SU-DHL-6 (cell line): Measurements from ENCODE around the gene FNIP2.

ENCODE experiments used
- H2AFZ ChIP-seq: fragments of 200-600 bp; sonication (generic); 2 replicates; pipeline ENCODE4 v1.6.1; 2014; ENCODE audit warnings: low read depth, mild to moderate bottlenecking, moderate library complexity, mixed read lengths, antibody characterized with exemption, low read length; ENCODE audit not compliant: severe bottlenecking
- H3F3A ChIP-seq: fragments of 200-600 bp; shearing (Covaris generic); 2 replicates; pipeline ENCODE4 v1.6.0; 2016; ENCODE audit warnings: antibody characterized with exemption, mild to moderate bottlenecking; ENCODE audit not compliant: insufficient read depth
- H3K27ac ChIP-seq: fragments of 200-600 bp; sonication (generic); 2 replicates; pipeline ENCODE4 v1.5.1; 2016; ENCODE audit warnings: low read depth, mild to moderate bottlenecking, low read length, moderate library complexity, mixed read lengths
- H3K27me3 ChIP-seq: fragments of 200-600 bp; sonication (generic), shearing (Covaris generic); 2 replicates; pipeline ENCODE4 v1.6.0; 2014; ENCODE audit warnings: mild to moderate bottlenecking, low read length
- H3K36me3 ChIP-seq: fragments of 200-600 bp; sonication (generic); 2 replicates; pipeline ENCODE4 v1.6.1; 2014; ENCODE audit warnings: mild to moderate bottlenecking, low read length, mixed read lengths
- H3K4me2 ChIP-seq: fragments of 300-600, 200-600 bp; shearing (Covaris generic), sonication (generic); 2 replicates; pipeline ENCODE4 v1.6.0; 2014; ENCODE audit warnings: low read length, low read depth, mild to moderate bottlenecking; ENCODE audit not compliant: poor library complexity, severe bottlenecking
- H3K4me3 ChIP-seq: fragments of 200-600 bp; sonication (generic); 2 replicates; pipeline ENCODE4 v1.5.1; 2014; ENCODE audit warnings: antibody characterized with exemption, low read length, mild to moderate bottlenecking, mixed read lengths; ENCODE audit not compliant: insufficient read depth, poor library complexity, severe bottlenecking
- H3K79me2 ChIP-seq: fragments of 200-600 bp; sonication (generic); 2 replicates; pipeline ENCODE4 v1.6.1; 2014; ENCODE audit warnings: mild to moderate bottlenecking, low read length, moderate library complexity; ENCODE audit not compliant: insufficient read depth
- H3K9ac ChIP-seq: fragments of 200-600 bp; sonication (generic); 2 replicates; pipeline ENCODE4 v1.7.0; 2014; ENCODE audit warnings: mild to moderate bottlenecking, low read length
- H3K9me2 ChIP-seq: fragments of 200-600 bp; sonication (generic); replicated peaks from 2 replicates; pipeline ENCODE4 v1.6.1; 2014; ENCODE audit warnings: low read length; ENCODE audit not compliant: insufficient read depth
- H3K9me3 ChIP-seq: fragments of 200-600 bp; sonication (generic); 2 replicates; pipeline ENCODE4 v1.6.1; 2014; ENCODE audit warnings: low read length, mixed read lengths; ENCODE audit not compliant: insufficient read depth
- H4K20me1 ChIP-seq: fragments of 200-600 bp; sonication (generic); 2 replicates; pipeline ENCODE4 v1.6.1; 2014; ENCODE audit warnings: low read depth, mild to moderate bottlenecking, antibody characterized with exemption, low read length, moderate library complexity, mixed read lengths
- CTCF ChIP-seq: fragments of 200-600 bp; sonication (generic); IDR thresholded peaks from one replicate; pipeline ENCODE4 v1.5.1; 2017; ENCODE audit warnings: antibody characterized with exemption, mild to moderate bottlenecking, low read length, moderate library complexity; ENCODE audit not compliant: insufficient read depth, poor library complexity, severe bottlenecking
- EZH2phosphoT487 ChIP-seq: fragments of 200-600 bp; sonication (generic), shearing (Covaris generic); conservative IDR thresholded peaks from 2 replicates; pipeline ENCODE4 v1.6.1; 2018; ENCODE audit warnings: mild to moderate bottlenecking, antibody characterized with exemption, low read length, moderate library complexity, mixed read lengths

FNIP2 gene

GRCh38 chr4:158836828-158837449, 68.1 kb downstream of the FNIP2 start:
- Histone ChIP-seq H3K36me3 (no peaks in the 10 kb centered on the region), H2AFZ (no peak overlapping the region), H3K9me2 (no peaks in the 10 kb centered on the region), H3K4me3 (no peak overlapping the region), H3K27ac (no peak overlapping the region), H3K9me3 (no peaks in the 10 kb centered on the region), H3K4me2 (no peak overlapping the region), H3K79me2 (no peaks in the 10 kb centered on the region), H3K9ac (no peak overlapping the region), H3F3A (no peaks in the 10 kb centered on the region), H4K20me1 (no peaks in the 10 kb centered on the region), H3K27me3 (no peaks in the 10 kb centered on the region)
- TF ChIP-seq CTCF (no peak), EZH2phosphoT487 (no peak)

GRCh38 chr4:158837527-158838141, 68.8 kb downstream of the FNIP2 start:
- Histone ChIP-seq H4K20me1 (no peaks in the 10 kb centered on the region), H3K36me3 (no peaks in the 10 kb centered on the region), H3K4me2 (no peak overlapping the region), H3K4me3 (no peak overlapping the region), H3K9me2 (no peaks in the 10 kb centered on the region), H3K9ac (no peak overlapping the region), H3K79me2 (no peaks in the 10 kb centered on the region), H3F3A (no peaks in the 10 kb centered on the region), H3K9me3 (no peaks in the 10 kb centered on the region), H2AFZ (no peak overlapping the region), H3K27me3 (no peaks in the 10 kb centered on the region), H3K27ac (no peak overlapping the region)
- TF ChIP-seq EZH2phosphoT487 (no peak), CTCF (no peak)

- H4K20me1 ChIP-seq, result no peaks in the 10 kb centered on the region
- no peaks in the 10 kb centered on the region for H3K79me2 ChIP-seq
- no peaks in the 10 kb centered on the region for H3K9me2 ChIP-seq
- no peaks in the 10 kb centered on the region for H3K27me3 ChIP-seq
- H3K36me3 ChIP-seq, result no peaks in the 10 kb centered on the region
- no peaks in the 10 kb centered on the region for H3F3A ChIP-seq
- no peak overlapping the region for H3K27ac ChIP-seq
- H3K9me3 ChIP-seq, result no peaks in the 10 kb centered on the region
- TF ChIP-seq CTCF, result no peak
- no peak for TF ChIP-seq EZH2phosphoT487
- H3K4me2 ChIP-seq, result no peak overlapping the region
- H3K9ac ChIP-seq, result no peak overlapping the region
- H2AFZ ChIP-seq, result no peak overlapping the region
- no peak overlapping the region for H3K4me3 ChIP-seq
Measured at GRCh38 chr4:158840131-158840530, 71.3 kb downstream of the FNIP2 start.
